CD4-positive, alpha-beta T cell (primary cell): ENCODE data around the gene ATOX1. TPM values are rescaled to one million over a fixed set of nuclear protein-coding genes. Genes with fewer than 3 reads are reported as not detected.

Source experiments
- ATAC-seq: fragments of 200-7000 bp; cut with Tn5 transposase; one replicate; pipeline ENCODE4 v1.10.0; 2022; ENCODE audit warnings: mild to moderate bottlenecking; ENCODE audit not compliant: poor library complexity
- CTCF ChIA-PET: fragments of 350-600 bp; sonication (Branson Sonifier 250); formaldehyde crosslinking; loops from one replicate; lab custom pipeline; 2021; ENCODE audit warnings: antibody characterized with exemption, inconsistent platforms; lab: Charles Lee
- POLR2A ChIA-PET: fragments of 350-600 bp; sonication (Branson Sonifier 250); formaldehyde crosslinking; loops from one replicate; lab custom pipeline; 2021; ENCODE audit warnings: antibody characterized with exemption, inconsistent platforms; lab: Charles Lee
- DNase-seq, 14 experiments: peaks; one replicate each; pipeline ENCODE4 v3.0.0-alpha.2; 2013 to 2020; ENCODE audit warnings: mixed read lengths in 2 of 14
- H3K27ac ChIP-seq, 2 donors: one replicate each; pipeline versions ENCODE4 v1.5.1 to v1.7.0; 2013; ENCODE audit warnings: low read length in 2 of 2, low read depth in 1 of 2, mild to moderate bottlenecking in 1 of 2
- H3K27me3 ChIP-seq, 2 experiments: 1 replicate in 1 of 2; 2 replicates in 1 of 2; pipeline versions ENCODE4 v1.6.1 to v1.7.0; 2013; ENCODE audit warnings: low read length in 2 of 2, control low read depth in 1 of 2, mild to moderate bottlenecking in 1 of 2, moderate library complexity in 1 of 2; ENCODE audit not compliant: insufficient read depth in 2 of 2, control insufficient read depth in 1 of 2
- H3K36me3 ChIP-seq: one replicate; pipeline ENCODE4 v1.6.1; 2013; ENCODE audit warnings: low read length, control low read depth; ENCODE audit not compliant: insufficient read depth
- H3K4me1 ChIP-seq: one replicate; pipeline ENCODE4 v1.6.1; 2013; ENCODE audit warnings: low read length, control low read depth; ENCODE audit not compliant: insufficient read depth
- H3K4me3 ChIP-seq: one replicate; pipeline ENCODE4 v1.5.1; 2013; ENCODE audit warnings: mild to moderate bottlenecking, low read length, moderate library complexity
- H3K9me3 ChIP-seq, 2 experiments: 1 replicate in 1 of 2; 2 replicates in 1 of 2; pipeline versions ENCODE4 v1.6.1 to v1.7.0; 2013; ENCODE audit warnings: low read length in 2 of 2, mild to moderate bottlenecking in 2 of 2, control low read depth in 1 of 2, moderate library complexity in 1 of 2; ENCODE audit not compliant: control insufficient read depth in 1 of 2, insufficient read depth in 1 of 2
- H3K27ac Mint-ChIP-seq: one replicate; pipeline ENCODE4 v1.8.0; 2020; ENCODE audit warnings: mixed read lengths
- H3K27me3 Mint-ChIP-seq: one replicate; pipeline ENCODE4 v1.8.0; 2021; ENCODE audit warnings: mixed read lengths
- H3K36me3 Mint-ChIP-seq: one replicate; pipeline ENCODE4 v1.8.0; 2021; ENCODE audit warnings: low read depth, mixed read lengths
- H3K4me1 Mint-ChIP-seq: one replicate; pipeline ENCODE4 v1.8.0; 2021; ENCODE audit warnings: low read depth, mixed read lengths
- H3K4me3 Mint-ChIP-seq: one replicate; pipeline ENCODE4 v1.8.0; 2020; ENCODE audit warnings: mild to moderate bottlenecking, mixed read lengths
- H3K9me3 Mint-ChIP-seq: one replicate; pipeline ENCODE4 v1.8.0; 2020; ENCODE audit warnings: mixed read lengths
- CTCF ChIP-seq: fragments of 200-600 bp; IDR thresholded peaks from one replicate; pipeline ENCODE4 v1.8.0; 2022; ENCODE audit warnings: antibody characterized with exemption, mild to moderate bottlenecking
- intact Hi-C, 2 experiments: fragments of 100-400 bp; cut with DNase I in 1 of 2; cut with micrococcal nuclease in 1 of 2; formaldehyde crosslinking; loops; one replicate each; pipeline versions ENCODE4 v1.15.1 to v1.9.0; 2023 to 2025; cut with DNase I, micrococcal nuclease
- total RNA-seq, 174 experiments: library from RNA in 2 of 174; stranded (reverse) in 2 of 174; gene quantifications; one replicate each; pipeline ENCODE4 v1.2.3 and lab custom pipeline; 2021 to 2026

ATOX1 gene
- total RNA-seq, 2 experiments from 2014 or later = 11.2 to 13.3 TPM

GRCh38 chr5:151721087-151721646, 37.3 kb downstream of the ATOX1 start:
- no peak overlapping the region for H3K27ac Mint-ChIP-seq
- peaks cover 1% of the 10 kb centered on the region for H3K27me3 Mint-ChIP-seq
- ChIA-PET POLR2A (no interaction called here), CTCF (no interaction called here)
- Histone ChIP-seq H3K4me1 (no peaks in the 10 kb centered on the region), H3K36me3 (no peaks in the 10 kb centered on the region), H3K27ac (no peak overlapping the region), H3K27me3 (no peaks in the 10 kb centered on the region), H3K4me3 (no peak overlapping the region), H3K9me3 (no peaks in the 10 kb centered on the region)
- no peak for TF ChIP-seq CTCF
- no peak for ATAC-seq
- no peak for DNase-seq
- intact Hi-C loops = no loop called here
- no peaks in the 10 kb centered on the region for H3K9me3 Mint-ChIP-seq
- no peaks in the 10 kb centered on the region for H3K36me3 Mint-ChIP-seq
- H3K4me1 Mint-ChIP-seq = no peaks in the 10 kb centered on the region
- H3K4me3 Mint-ChIP-seq = no peak overlapping the region

GRCh38 chr5:151720215-151720614, 38.2 kb downstream of the ATOX1 start:
- no peaks in the 10 kb centered on the region for H3K4me1 ChIP-seq
- no peaks in the 10 kb centered on the region for H3K27me3 ChIP-seq
- Mint-ChIP-seq H3K27me3 (peaks cover 7% of the 10 kb centered on the region), H3K4me1 (no peaks in the 10 kb centered on the region), H3K9me3 (no peaks in the 10 kb centered on the region), H3K36me3 (no peaks in the 10 kb centered on the region), H3K4me3 (no peak overlapping the region), H3K27ac (no peak overlapping the region)
- H3K4me3 ChIP-seq = no peak overlapping the region
- no peaks in the 10 kb centered on the region for H3K36me3 ChIP-seq
- DNase-seq (no peak), ATAC-seq (no peak)
- no peaks in the 10 kb centered on the region for H3K9me3 ChIP-seq
- no peak for TF ChIP-seq CTCF
- ChIA-PET POLR2A (no interaction called here), CTCF (no interaction called here)
- no peak overlapping the region for H3K27ac ChIP-seq
- intact Hi-C loops = no loop called here

DNA sequence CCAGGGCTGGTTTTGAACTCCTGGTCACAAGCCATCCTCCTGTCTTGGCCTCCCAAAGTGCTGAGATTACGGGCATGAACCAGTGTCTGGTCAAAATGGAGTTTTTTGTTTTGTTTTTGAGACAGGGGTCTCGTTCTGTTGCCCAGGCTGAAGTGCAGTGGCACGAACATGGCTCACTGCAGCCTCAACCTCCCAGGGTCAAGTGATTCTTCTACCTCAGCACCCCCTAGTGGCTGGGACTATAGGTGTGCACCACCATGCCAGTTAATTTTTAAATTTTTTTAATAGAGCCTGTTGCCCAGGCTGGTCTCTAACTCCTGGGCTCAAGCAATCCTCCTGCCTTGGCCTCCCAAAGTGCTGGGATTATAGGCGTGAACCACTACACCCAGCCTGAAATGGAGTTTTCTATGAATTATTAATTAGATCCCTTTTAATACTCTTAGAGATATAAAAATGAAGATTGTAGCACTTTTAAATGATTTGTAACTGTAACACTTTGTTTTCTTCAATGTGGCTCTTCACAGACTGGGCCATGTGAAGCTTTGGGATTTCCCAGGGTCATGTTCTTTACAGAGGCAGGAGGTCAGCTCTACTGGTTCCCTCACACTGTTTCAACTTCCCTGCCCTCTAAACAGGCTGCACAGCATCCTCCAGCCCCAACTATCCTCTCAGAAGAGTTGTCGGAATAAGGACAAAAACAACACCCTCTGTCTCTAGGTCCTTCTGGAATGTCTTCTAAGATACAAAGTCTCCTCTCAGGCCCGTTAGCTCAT, 39.0 kb downstream of the ATOX1 start:
- H3K27me3 Mint-ChIP-seq = peaks cover 7% of the 10 kb centered on the region
- ATAC-seq (no peak), DNase-seq (peak in 4 of 14 experiments; percentile 7 to 26 (median 14))
- H3K4me3 Mint-ChIP-seq = no peak overlapping the region
- Histone ChIP-seq H3K4me3 (no peak overlapping the region), H3K4me1 (no peaks in the 10 kb centered on the region), H3K27me3 (no peaks in the 10 kb centered on the region), H3K36me3 (no peaks in the 10 kb centered on the region), H3K27ac (no peak overlapping the region), H3K9me3 (peaks cover 0 to 2% of the 10 kb centered on the region in 2 experiments)
- no peaks in the 10 kb centered on the region for H3K36me3 Mint-ChIP-seq
- POLR2A ChIA-PET = no interaction called here
- no peaks in the 10 kb centered on the region for H3K9me3 Mint-ChIP-seq
- intact Hi-C loops = no loop called here
- no peak overlapping the region for H3K27ac Mint-ChIP-seq
- H3K4me1 Mint-ChIP-seq = no peaks in the 10 kb centered on the region
- CTCF ChIA-PET = no interaction called here
- TF ChIP-seq CTCF = no peak
